K562 (cell line): ENCODE measurements around the gene FRMD1.

ENCODE experiments used
- CREB3 ChIP-seq: fragments of 450-650 bp; conservative IDR thresholded peaks from 2 replicates; pipeline ENCODE4 v1.6.1; 2016; ENCODE audit warnings: missing genetic modification characterization, low read depth, mild to moderate bottlenecking, missing compliant biosample characterization, moderate library complexity
- POLR2A ChIP-seq: fragments of 450-650 bp; conservative IDR thresholded peaks from 2 replicates; pipeline ENCODE4 v1.6.1; 2016
- TGIF2 ChIP-seq: sonication (generic); formaldehyde crosslinking; IDR thresholded peaks from 2 replicates; pipeline ENCODE4 v1.8.1; 2022; ENCODE audit warnings: mild to moderate bottlenecking, missing genetic modification reagents, moderate library complexity
- ZNF274 ChIP-seq: IDR thresholded peaks from 2 replicates; pipeline ENCODE4 v1.6.1; 2011; ENCODE audit warnings: low read depth, mild to moderate bottlenecking, low read length, moderate library complexity, borderline replicate concordance

- TF ChIP-seq TGIF2 (CRISPR knock-in tag) (no peak), CREB3 (tag) (no peak), POLR2A (no peak), ZNF274 (no peak)
These were observed 18.8 kb upstream of the FRMD1 start for GRCh38 chr6:168097621-168098430.
